NK-92 (cell line): Measurements from ENCODE around the gene PHAF1.

ENCODE experiments used
- DNase-seq: peaks from one replicate; lab custom pipeline; 2025; ENCODE audit not compliant: unreplicated experiment; lab: John Stamatoyannopoulos, UW

Gene PHAF1

DNA sequence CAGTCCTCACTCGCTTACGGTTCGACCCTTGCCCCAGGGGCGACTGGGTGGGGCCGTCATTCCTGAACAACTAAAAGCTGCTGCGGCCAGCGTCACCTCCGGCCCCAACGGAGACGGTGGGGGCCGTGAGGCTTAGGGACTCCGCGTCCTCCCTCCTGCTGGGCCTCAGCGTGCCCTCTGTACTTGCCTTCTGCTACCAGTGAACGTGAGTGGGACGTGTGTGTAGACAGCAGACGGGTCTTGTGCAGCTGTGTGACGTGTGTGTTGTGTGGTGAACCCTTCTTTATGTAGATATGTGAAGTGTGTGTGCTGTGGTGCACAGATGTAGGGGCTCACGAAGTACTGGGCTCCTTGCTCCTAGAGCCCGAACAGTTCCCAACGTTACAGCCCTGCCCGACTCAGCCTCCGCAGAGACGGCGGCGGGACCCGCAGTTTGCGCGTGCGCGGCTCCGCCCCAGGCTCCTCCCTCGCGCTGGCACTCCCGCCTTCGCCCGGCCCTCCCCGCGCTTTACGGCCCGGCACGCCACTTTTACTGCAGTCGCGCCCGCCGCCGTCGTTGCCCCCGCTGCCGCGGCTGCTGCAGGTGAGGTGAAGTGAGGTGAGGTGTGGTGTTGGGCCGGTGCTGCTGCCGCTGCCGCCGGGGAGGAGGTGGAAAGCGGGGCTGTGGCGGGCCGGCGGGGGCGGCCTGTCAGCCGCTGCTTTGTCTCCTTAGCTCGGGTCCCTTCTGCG is at the start of gene PHAF1:
PHAF1 (plus strand) TSS at position 535 of the 729 bp plus-strand sequence. CDS start 235 bp downstream, outside the sequence.
- DNase-seq, result peak; percentile 45

DNA sequence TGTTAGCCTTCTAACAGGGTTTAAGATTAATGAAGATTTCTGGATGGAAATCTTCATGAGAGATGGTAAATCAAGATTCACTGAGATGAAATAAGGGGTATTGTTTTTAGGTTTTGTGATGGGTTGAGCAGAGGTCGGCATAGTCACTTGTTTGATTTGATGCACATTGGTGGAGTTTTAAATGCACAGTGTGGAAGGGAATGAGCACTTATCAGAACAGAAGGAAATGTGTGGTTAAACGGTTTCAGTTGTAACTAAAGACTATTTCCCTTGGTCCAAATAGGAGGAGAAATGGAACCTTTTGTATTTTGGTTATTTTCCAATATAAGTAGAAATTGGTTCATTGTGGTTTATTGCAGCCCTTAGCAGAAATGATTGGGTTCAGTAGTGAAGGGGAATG is 46.7 kb upstream of the PHAF1 start:
- DNase-seq, result no peak

DNA sequence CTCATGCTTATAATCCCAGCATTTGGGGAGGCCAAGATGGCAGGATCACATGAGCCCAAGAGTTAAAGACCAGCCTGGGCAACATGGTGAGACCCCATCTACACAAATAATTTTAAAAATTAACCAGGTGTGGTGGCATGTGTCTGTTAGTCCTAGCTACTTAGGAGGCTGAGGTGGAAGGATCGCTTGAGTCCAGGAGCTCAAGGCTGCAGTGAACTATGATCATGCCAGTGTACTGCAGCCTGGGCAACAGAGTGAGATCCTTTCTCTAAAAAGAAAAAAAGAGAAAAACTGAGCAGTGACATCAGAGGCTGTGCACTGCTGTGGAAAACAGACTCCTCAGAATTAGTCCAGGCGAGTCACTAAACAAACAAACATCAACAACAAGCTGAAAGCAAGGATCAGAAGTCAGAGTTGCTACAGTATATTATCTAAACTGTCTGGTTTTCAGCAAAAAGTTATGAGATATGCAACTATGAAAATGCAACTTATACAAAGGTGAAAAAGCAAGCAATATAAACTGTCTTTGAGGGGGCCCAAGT is 41.5 kb upstream of the PHAF1 start:
- no peak for DNase-seq

DNA sequence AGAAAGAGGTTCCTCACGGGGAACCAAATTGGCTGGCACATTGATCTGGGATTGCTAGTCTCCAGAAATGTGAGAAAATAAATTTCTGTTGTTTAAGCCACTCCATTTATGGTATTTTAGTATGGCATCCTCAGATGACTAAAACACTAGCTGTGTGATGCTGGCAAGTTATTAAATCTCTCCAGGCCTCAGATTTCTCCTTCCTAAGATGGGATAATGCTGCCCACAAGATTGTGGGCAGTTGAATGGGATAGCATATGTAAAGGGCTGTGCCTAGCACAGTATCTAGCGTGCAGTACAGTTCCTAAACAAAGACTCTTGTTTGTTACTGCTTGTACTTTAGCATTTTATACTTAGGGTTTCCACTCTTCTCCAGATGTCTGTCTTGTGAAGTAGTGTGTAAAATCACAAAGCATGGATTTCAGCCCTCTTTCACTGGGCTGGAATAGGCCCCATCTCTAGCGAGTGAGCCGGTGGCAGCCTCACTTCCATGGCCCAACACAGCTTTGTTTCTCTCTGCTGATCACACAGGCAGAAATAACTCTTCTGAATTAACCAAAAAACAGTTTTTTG is 38.2 kb upstream of the PHAF1 start:
- DNase-seq, result no peak

DNA sequence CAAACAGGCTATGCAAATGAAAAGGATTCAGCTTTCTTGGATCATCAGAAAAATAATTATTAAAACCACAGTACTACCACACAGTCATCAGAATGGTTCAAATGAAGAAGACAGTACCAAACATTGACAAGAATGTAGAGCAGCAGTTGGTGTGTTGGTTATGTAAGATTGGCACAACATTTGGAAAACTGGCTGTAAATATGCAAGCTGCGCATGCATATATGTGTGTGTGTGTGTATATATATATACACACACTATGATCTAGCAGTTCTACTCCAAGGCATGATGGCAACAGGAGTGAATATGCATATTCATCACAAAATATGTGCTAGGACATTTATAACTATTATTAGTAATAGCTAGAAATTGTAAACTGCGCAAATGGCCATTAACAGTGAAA is 34.4 kb upstream of the PHAF1 start:
- no peak for DNase-seq

DNA sequence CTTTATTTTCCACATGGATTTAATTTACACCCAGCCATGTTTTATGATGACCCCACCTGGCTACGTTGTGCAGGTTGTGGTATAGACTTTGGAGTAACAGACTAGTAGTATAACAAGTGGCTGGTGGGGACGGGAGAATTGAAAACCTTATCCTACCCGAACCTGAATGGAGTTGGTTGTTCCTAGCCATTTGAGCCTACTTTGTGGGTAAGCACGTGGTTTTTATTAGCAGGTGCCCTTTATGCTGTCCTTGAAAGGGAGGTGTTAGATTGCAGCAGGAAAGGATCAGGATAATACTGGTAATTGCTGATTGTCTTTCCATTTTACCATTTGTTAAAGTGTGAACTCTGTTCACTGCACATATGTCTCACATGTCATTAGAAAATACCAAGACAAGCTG is 31.9 kb upstream of the PHAF1 start:
- no peak for DNase-seq

DNA sequence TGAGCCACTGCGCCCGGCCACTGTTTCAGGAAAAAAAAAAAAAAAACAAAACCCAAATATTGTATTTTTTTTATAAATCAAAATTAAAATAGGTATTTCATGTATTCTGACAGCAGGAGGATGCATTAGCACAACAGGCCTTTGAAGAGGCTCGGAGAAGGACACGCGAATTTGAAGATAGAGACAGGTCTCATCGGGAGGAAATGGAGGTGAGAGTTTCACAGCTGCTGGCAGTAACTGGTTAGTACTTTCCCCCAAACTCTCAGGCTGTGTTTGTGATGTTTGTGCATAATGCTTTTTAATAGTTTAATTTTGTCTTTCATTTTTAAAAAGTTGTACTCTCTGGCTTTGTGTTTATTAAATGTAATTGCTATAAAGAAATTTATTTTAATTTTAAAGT is 27.6 kb upstream of the PHAF1 start:
- no peak for DNase-seq

DNA sequence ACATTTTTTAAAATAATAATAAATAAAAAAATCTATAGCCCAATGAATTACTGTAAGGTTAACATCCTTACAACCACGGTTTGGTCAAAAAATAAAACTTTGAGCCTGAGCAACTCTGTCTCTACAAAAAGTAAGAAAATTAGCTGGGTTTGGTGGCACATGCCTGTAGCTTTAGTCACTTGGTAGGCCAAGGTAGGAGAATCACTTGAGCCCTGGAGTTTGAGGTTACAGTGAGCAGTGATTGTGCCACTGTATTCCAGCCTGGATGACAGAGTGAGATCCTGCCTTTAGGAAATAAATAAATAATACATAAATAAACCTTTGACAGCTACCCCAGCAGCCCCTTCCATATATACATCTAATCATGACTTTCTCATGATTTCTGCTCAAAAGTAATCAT is 26.9 kb upstream of the PHAF1 start:
- DNase-seq, result no peak

DNA sequence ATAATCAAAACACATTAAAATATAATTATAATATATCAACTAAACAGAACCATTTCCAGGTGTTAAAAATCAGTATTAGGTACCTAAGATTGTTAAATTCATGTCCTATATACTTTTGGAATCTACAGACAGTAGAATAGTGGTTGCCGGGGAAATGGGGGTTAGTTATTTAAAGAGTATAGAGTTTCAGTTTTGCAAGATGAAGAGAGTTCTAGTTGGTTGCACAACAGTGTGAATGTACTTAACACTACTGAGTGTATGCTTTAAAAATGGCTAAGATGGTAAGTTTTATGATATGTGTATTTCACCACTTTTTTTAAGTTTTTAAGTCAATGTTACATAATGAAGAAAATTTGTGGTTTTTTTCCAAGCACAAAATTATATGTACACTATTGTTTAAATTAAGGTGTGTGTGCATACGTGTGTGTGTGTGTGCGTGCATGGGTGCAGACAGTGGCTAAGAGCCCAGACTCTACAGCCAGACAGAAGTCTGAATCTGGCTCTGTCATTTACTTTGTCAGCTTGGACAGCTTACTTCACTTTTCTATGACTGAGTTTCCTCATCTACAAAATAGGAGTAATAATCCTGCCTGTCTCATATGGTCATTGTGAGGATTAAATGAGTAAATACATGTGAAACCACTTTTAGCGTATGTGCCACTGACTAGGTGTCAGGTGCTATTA is 25.3 kb upstream of the PHAF1 start:
- DNase-seq, result no peak

DNA sequence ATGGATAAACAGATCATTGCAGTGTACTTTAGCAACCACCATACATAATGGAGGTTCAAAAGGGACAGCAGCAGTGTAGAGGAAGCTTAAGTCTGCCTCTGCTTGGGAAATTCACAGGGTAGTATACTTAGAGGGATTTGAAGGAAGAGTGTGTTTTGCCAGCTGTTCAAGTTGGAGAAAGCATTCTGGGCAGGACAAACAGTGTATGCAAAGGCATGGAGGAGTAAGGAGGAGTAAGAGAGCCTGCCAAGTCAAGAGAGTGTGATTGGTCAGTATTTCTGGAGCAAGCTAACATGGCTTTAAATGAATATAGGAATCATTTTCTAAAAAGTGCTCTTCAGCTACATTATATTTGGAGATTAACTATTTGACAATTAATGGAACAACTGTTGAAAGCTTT is 22.9 kb upstream of the PHAF1 start:
- DNase-seq, result no peak

DNA sequence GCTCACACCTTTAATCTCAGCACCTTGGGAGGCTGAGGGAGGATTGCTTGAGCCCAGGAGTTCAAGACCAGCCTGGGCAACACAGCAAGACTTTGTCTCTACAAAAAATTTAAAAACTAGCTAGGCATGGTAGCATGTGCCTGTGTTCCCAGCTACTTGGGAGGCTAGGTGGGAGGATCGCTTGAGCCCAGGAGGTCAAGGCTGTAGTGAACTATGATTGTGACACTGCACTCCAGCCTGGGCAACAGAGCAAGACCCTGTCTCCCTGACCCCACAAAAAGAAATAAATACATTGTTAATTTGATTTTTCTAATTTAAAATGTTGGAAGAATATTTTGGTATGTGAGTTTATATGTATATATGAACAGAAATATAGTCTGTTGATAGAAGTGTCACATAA is 22.4 kb upstream of the PHAF1 start:
- DNase-seq, result no peak

DNA sequence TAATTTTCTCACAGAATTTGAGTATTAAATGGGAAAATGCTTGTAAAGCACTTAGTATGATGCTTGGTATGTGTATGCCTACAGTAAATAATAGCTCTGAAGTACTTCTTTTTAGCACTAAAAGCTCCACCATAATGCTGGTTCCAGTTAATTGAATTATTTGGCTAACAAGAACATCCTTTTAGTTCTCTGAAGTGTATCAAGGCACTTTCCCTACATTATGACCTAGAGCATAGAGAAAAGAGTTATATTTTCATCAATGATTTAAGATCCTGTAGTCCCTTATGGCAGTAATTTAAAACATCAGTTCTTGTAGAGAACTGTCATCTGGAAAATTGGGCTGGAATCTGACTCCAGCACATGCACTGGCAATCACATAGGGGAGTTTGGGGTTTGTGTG is 21.9 kb upstream of the PHAF1 start:
- DNase-seq, result no peak

DNA sequence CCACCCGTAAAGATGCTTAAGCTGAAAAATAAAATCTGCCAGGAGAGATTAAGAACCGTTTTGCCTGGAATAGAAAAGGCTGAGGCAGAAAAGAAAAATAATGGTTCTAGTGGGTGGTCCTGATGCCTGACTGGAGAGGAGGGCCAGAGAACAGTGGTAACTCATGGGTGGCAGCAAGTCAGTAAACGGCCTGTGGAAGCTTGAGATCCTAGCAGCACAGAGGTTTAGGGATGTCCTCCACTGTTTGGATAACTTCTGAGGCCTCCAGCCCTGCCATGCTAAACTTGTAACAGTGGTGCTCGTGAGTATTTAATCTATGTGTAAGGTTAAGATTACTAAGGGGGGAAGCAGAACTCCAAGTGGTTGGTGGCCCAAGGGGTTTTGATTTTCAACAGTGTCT is 21.2 kb upstream of the PHAF1 start:
- no peak for DNase-seq

DNA sequence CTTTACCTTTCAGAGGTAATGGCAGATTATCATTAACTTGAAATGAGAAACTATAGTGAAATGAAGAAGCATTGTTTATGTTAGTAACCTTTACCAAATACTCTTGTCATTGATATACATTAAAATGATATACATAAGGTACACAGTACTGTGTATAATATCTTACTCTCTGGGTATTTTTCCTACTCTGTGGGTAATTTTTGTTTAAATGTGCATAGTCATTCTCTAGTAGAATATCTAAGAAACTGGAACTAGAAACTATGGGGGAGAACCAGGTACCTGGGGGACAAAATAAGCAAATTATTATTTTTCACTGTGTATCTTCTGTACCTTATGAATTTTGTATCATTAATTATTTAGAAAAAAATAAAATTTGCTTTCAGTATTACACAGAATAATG is 20.6 kb upstream of the PHAF1 start:
- no peak for DNase-seq

DNA sequence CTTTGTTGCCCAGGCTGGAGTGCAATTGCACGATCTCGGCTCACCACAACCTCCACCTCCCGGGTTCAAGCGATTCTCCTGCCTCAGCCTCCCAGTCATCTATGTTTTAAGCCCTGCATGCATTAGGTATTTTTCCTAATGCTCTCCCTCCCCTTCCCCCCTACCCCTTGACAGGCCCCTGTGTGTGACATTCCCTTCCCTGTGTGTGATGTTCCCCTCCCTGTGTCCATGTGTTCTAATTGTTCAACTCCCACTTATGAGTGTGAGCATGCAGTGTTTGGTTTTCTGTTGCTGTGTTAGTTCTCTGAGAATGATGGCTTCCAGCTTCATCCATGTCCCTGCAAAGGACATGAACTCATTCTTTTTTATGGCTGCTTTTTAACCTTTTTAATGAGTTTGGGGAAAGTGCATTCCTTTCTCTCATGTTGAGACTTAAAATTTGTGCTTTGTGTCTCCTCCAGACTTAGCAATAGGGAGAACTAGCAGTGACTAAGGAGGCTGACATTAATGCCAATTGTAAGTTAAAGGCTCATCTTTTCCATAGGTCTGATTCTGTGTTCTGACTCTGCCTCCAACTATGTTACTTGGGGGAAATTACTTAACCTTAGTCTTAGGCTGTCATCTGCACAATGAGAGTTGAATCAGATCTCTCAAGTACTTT is 17.7 kb upstream of the PHAF1 start:
- DNase-seq, result no peak

DNA sequence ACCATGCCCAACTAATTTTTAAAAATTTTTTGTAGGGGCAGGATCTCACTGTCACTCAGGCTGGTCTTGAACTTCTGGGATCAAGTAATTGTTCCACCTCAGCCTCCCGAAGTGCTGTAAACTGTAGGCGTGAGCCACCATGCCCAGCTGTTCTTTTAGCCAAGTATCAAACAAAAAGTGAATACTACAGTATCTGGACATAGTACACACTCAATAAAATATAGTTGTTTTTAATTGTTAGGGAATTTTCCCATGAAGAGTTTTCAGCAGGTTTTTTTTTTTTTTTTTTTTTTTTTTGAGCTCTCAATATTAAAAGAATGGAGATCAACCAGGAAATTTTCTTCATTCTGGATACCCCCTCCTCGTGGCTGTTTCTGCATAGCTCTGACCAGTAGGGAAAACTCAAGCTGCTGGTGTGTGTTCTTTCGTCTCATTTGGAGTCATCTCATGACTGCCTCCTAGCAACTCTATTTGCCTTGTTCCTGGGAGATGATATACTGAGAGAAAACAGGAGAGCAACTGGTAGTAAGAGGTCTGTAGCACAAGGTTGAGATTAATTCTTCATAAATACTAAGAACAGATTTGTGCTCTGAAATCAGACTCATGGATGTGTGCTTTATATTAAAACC is 16.5 kb upstream of the PHAF1 start:
- no peak for DNase-seq

DNA sequence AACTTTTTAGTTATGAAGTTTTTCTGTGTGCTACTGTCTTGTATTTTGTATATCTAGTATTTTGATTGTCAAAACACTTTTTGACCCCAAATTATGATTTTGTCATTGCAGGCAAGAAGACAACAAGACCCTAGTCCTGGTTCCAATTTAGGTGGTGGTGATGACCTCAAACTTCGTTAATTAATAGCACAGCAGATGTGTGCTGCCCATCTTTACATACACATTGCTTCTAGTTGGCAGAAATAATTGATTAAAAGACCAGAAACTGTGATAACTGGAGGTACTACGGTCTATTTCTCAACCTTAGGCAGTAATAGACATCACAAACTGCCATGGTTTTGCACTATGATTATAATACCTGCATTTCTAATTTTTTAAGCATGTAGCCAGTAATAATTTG is 11.1 kb upstream of the PHAF1 start:
- no peak for DNase-seq

DNA sequence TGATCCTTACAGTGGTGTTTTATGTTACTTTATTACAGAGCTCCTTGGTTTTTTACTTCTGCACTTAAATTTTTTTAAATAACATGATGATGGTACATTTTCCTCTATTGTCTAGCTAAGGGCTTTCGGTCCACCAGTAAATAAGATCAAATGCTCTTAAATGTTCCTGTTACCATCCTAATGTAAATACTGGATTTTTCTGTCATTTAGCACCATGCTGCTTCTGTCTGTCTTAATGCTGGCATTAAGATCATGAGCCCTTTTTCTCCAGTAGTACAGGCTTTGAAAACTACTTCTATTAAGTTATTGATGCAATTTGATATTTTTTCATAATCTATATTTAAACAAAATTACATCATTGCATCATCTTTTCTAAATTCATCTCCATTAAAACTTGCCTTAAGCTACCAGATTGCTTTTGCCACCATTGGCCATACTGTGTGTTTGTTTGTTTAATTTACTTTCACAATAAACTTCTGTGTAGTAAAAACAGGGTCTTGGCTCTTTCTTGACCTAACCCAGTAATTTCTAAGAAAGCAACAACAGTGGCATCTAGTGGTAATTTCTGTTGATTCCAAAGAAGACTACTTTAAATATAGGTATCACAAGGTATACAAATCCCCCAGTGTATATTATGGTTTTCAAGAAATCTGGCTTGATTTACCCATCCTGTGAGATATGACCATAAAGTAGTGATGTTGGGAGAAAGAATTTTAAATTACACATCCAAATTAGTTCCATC is 9.0 kb upstream of the PHAF1 start:
- DNase-seq, result no peak

DNA sequence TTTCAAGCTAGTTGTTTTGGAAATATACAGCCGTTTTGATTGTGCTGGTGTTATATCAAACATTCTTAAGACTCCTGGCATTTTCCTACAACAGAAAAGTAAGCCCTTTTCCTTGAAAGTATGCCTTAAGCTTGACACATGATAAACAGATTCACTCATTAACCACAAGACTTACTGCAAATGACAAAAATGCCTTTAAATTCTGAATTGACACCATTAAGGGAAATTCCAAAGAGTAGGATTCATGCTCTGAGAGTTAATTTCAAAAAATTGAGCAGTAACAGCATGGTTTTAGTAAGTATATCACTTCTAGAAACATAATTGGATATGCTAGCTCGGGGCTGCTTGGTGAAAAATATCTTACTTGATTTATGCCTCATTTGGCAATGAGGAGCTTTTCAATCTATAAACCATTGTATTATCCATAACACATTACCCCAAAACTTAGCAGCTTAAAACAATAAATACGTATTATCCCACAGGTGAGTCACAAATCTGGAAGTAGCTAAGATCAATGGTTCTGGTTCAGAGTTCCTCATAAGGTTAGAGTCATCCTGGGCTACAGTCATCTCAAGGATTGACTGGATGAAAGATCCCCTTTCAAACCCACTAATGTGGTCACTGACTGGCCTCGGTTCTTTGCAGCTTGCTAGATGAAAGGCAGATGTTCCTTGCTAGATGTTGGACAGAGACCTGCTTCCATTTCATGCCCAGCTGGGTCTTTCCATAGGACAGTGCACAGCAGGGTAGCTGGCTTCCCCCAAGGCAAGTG is 8.2 kb upstream of the PHAF1 start:
- no peak for DNase-seq

DNA sequence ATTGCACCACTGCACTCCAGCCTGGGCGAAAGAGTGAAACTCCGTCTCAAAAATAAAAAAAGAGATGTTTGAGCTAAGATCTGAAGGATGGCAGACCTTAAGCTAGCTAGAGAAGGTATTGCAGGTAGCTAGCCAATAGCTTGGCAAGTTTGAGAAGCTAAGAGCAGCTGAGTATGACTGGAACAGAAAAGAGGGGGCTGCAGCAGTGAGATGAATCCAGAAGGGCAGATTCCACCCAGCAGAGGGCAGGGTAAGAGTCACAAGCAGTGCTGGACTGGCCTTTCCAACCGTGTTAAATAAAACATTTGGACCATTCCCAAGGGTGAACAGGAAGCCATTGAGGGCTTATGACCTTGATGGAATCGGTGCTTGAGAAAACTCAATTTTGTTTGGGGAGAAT is 5.7 kb upstream of the PHAF1 start:
- DNase-seq, result no peak
